GM23338 (cell line): ENCODE data around the gene FICD. TPM values are rescaled to one million over a fixed set of nuclear protein-coding genes. Genes with fewer than 3 reads are reported as not detected.

ENCODE experiments used
- ATAC-seq: fragments of 200-7000 bp; cut with Tn5 transposase; 3 replicates; pipeline ENCODE4 v1.9.1; 2020
- DNase-seq: peaks from one replicate; pipeline ENCODE4 v3.0.0-alpha.2; 2015; ENCODE audit warnings: low spot score
- H2AFZ ChIP-seq: fragments of 200-600 bp; sonication (generic); 2 replicates; pipeline ENCODE4 v1.8.0; 2016; ENCODE audit warnings: antibody characterized with exemption, mild to moderate bottlenecking, moderate library complexity
- H3F3A ChIP-seq: fragments of 200-600 bp; sonication (generic); replicated peaks from 2 replicates; pipeline ENCODE4 v1.8.0; 2017; ENCODE audit warnings: antibody characterized with exemption, mixed run types, low read depth
- H3K27ac ChIP-seq: fragments of 200-600 bp; sonication (generic); 2 replicates; pipeline ENCODE4 v1.6.1; 2016; ENCODE audit warnings: low read depth
- H3K27me3 ChIP-seq: fragments of 200-600 bp; sonication (generic); 2 replicates; pipeline ENCODE4 v1.8.0; 2016; ENCODE audit warnings: mild to moderate bottlenecking, mixed run types, moderate library complexity; ENCODE audit not compliant: insufficient read depth
- H3K36me3 ChIP-seq: fragments of 200-600 bp; sonication (generic); 2 replicates; pipeline ENCODE4 v1.8.0; 2016; ENCODE audit warnings: mild to moderate bottlenecking; ENCODE audit not compliant: insufficient read depth
- H3K4me1 ChIP-seq: fragments of 200-600 bp; sonication (generic); 2 replicates; pipeline ENCODE4 v1.8.0; 2016; ENCODE audit warnings: mild to moderate bottlenecking, moderate library complexity; ENCODE audit not compliant: insufficient read depth
- H3K4me2 ChIP-seq: fragments of 200-600 bp; sonication (generic); 2 replicates; pipeline ENCODE4 v1.7.1; 2017; ENCODE audit warnings: mixed run types
- H3K4me3 ChIP-seq: fragments of 200-600 bp; sonication (generic); 2 replicates; pipeline ENCODE4 v1.6.1; 2016; ENCODE audit warnings: mixed run types
- H3K79me2 ChIP-seq: fragments of 200-600 bp; sonication (generic); replicated peaks from 2 replicates; pipeline ENCODE4 v1.8.0; 2017; ENCODE audit warnings: mild to moderate bottlenecking; ENCODE audit not compliant: insufficient read depth
- H3K9me2 ChIP-seq: fragments of 200-600 bp; sonication (generic); 2 replicates; pipeline ENCODE4 v1.8.0; 2017; ENCODE audit not compliant: insufficient read depth
- H4K20me1 ChIP-seq: fragments of 200-600 bp; sonication (generic); replicated peaks from 2 replicates; pipeline ENCODE4 v1.8.0; 2017; ENCODE audit warnings: mild to moderate bottlenecking; ENCODE audit not compliant: insufficient read depth
- H3K27ac Mint-ChIP-seq: 2 replicates; pipeline ENCODE4 v1.8.0; 2020; ENCODE audit warnings: inconsistent platforms, mild to moderate bottlenecking, moderate library complexity, mixed read lengths
- H3K27me3 Mint-ChIP-seq: 3 replicates; pipeline ENCODE4 v1.8.0; 2022; ENCODE audit warnings: low read depth, mild to moderate bottlenecking, moderate library complexity, mixed read lengths, inconsistent platforms; ENCODE audit not compliant: insufficient read depth, poor library complexity
- H3K36me3 Mint-ChIP-seq: 3 replicates; pipeline ENCODE4 v1.8.0; 2021; ENCODE audit warnings: low read depth, mild to moderate bottlenecking, inconsistent platforms, moderate library complexity, mixed read lengths
- H3K4me1 Mint-ChIP-seq: 3 replicates; pipeline ENCODE4 v1.8.0; 2020; ENCODE audit warnings: mild to moderate bottlenecking, inconsistent platforms, mixed read lengths
- H3K4me3 Mint-ChIP-seq: 3 replicates; pipeline ENCODE4 v1.8.0; 2021; ENCODE audit warnings: moderate library complexity, mild to moderate bottlenecking, inconsistent platforms, mixed read lengths
- H3K9me3 Mint-ChIP-seq: 3 replicates; pipeline ENCODE4 v1.8.0; 2020; ENCODE audit warnings: moderate library complexity, mild to moderate bottlenecking, inconsistent platforms, mixed read lengths
- CREB1 ChIP-seq: fragments of 250-450 bp; sonication (Bioruptor Pico); IDR thresholded peaks from 2 replicates; pipeline ENCODE4 v1.5.0; 2020; ENCODE audit warnings: low read depth, mild to moderate bottlenecking, moderate library complexity
- CTCF ChIP-seq, 2 experiments: fragments of 200-600 bp in 1 of 2; sonication (generic) in 1 of 2; conservative IDR thresholded peaks; 2 replicates each; pipeline versions ENCODE4 v1.5.1 to v1.6.1; 2016 to 2017; ENCODE audit warnings: antibody characterized with exemption in 2 of 2, low read depth in 2 of 2, mild to moderate bottlenecking in 2 of 2, moderate library complexity in 1 of 2
- ETS1 ChIP-seq: IDR thresholded peaks from 2 replicates; pipeline ENCODE4 v1.6.1; 2016; ENCODE audit warnings: antibody characterized with exemption
- EZH2 ChIP-seq: fragments of 200-600 bp; sonication (generic); IDR thresholded peaks from one replicate; pipeline ENCODE4 v1.8.0; 2017; ENCODE audit warnings: antibody characterized with exemption, mild to moderate bottlenecking, low read depth; ENCODE audit not compliant: unreplicated experiment
- EZH2phosphoT487 ChIP-seq: fragments of 200-600 bp; sonication (generic); IDR thresholded peaks from one replicate; pipeline ENCODE4 v1.8.1; 2018; ENCODE audit warnings: antibody characterized with exemption; ENCODE audit not compliant: unreplicated experiment
- JUNB ChIP-seq: IDR thresholded peaks from one replicate; pipeline ENCODE4 v1.6.1; 2016; ENCODE audit warnings: antibody characterized with exemption; ENCODE audit not compliant: unreplicated experiment
- NANOG ChIP-seq: IDR thresholded peaks from 2 replicates; pipeline ENCODE4 v1.6.1; 2016; ENCODE audit warnings: antibody characterized with exemption, borderline replicate concordance
- POLR2AphosphoS5 ChIP-seq: IDR thresholded peaks from 2 replicates; pipeline ENCODE4 v1.6.1; 2016; ENCODE audit warnings: antibody characterized with exemption, low read depth
- REST ChIP-seq: IDR thresholded peaks from one replicate; pipeline ENCODE4 v1.6.1; 2018; ENCODE audit warnings: antibody characterized with exemption; ENCODE audit not compliant: unreplicated experiment
- STAT1 ChIP-seq: IDR thresholded peaks from one replicate; pipeline ENCODE4 v1.6.1; 2016; ENCODE audit warnings: antibody characterized with exemption; ENCODE audit not compliant: unreplicated experiment
- ZNF114 ChIP-seq: fragments of 250-450 bp; sonication (Bioruptor Pico); IDR thresholded peaks from 2 replicates; pipeline ENCODE4 v1.5.0; 2020; ENCODE audit warnings: mild to moderate bottlenecking, moderate library complexity
- ZNF331 ChIP-seq: fragments of 250-450 bp; sonication (Bioruptor Pico); IDR thresholded peaks from 2 replicates; pipeline ENCODE4 v1.5.0; 2020; ENCODE audit warnings: low read depth, mild to moderate bottlenecking, moderate library complexity
- ZNF462 ChIP-seq: fragments of 250-450 bp; sonication (Bioruptor Pico); IDR thresholded peaks from 2 replicates; pipeline ENCODE4 v1.5.0; 2020; ENCODE audit warnings: mild to moderate bottlenecking, moderate library complexity
- polyA plus RNA-seq: library from polyadenylated mRNA; unstranded; fragments of >200 nt; fragmentation: Nextera tagmentation; extraction: Ambion mirVana; gene quantifications from 2 replicates; pipeline ENCODE4 v1.2.1, GENCODE V29; 2016
- total RNA-seq: library from RNA; depleted of rRNA; stranded (reverse); fragments of >200 nt; shearing (Covaris generic); gene quantifications from 2 replicates; pipeline ENCODE4 v1.2.3, GENCODE V29; 2014

Gene FICD
- total and polyA plus RNA-seq, 2 experiments from 2014 or later = 4.9 to 5.3 TPM

GRCh38 chr12:108482717-108483212, 32.3 kb upstream of the FICD start:
- Histone ChIP-seq H3K4me1 (peaks cover 6% of the 10 kb centered on the region; the same call in 1 of the 2 replicates), H3K36me3 (no peaks in the 10 kb centered on the region), H3F3A (no peaks in the 10 kb centered on the region), H3K9me2 (peaks cover 2% of the 10 kb centered on the region), H3K4me2 (no peak overlapping the region), H3K79me2 (no peaks in the 10 kb centered on the region), H3K4me3 (no peak overlapping the region), H3K27me3 (no peaks in the 10 kb centered on the region), H3K27ac (no peak overlapping the region), H2AFZ (peak overlapping the region; percentile 43; the same call in 1 of the 2 replicates), H4K20me1 (no peaks in the 10 kb centered on the region)
- peaks cover 13% of the 10 kb centered on the region for H3K9me3 Mint-ChIP-seq
- no peak overlapping the region for H3K4me3 Mint-ChIP-seq
- H3K36me3 Mint-ChIP-seq = peaks cover 2% of the 10 kb centered on the region; the same call in 1 of the 3 replicates
- peak; percentile 51 for ATAC-seq
- peaks cover 10% of the 10 kb centered on the region for H3K4me1 Mint-ChIP-seq
- DNase-seq = peak; percentile 26
- no peaks in the 10 kb centered on the region for H3K27me3 Mint-ChIP-seq
- H3K27ac Mint-ChIP-seq = no peak overlapping the region
- no peak for TF ChIP-seq ZNF462 (CRISPR knock-in tag)
- TF ChIP-seq ZNF114 = no peak
- TF ChIP-seq NANOG = no peak
- no peak for TF ChIP-seq JUNB
- no peak for TF ChIP-seq STAT1
- TF ChIP-seq ETS1 = no peak
- TF ChIP-seq EZH2phosphoT487 = no peak
- TF ChIP-seq EZH2 = no peak
- no peak for TF ChIP-seq POLR2AphosphoS5
- no peak for TF ChIP-seq CTCF (conservative IDR thresholded peaks at IDR 0.05; ENCODE audit: low read depth in 2 of 2)
- no peak for TF ChIP-seq REST
- TF ChIP-seq CREB1 (CRISPR knock-in tag) = no peak
- TF ChIP-seq ZNF331 (CRISPR knock-in tag) = no peak
